HG03039 (cell line): ENCODE measurements around the gene KLHL34.

Experiments
- ATAC-seq: cut with Tn5 transposase; IDR thresholded peaks from one replicate; pipeline ENCODE4 v1.9.1; 2021; ENCODE audit warnings: mild to moderate bottlenecking, moderate library complexity; ENCODE audit not compliant: unreplicated experiment

KLHL34 gene

DNA sequence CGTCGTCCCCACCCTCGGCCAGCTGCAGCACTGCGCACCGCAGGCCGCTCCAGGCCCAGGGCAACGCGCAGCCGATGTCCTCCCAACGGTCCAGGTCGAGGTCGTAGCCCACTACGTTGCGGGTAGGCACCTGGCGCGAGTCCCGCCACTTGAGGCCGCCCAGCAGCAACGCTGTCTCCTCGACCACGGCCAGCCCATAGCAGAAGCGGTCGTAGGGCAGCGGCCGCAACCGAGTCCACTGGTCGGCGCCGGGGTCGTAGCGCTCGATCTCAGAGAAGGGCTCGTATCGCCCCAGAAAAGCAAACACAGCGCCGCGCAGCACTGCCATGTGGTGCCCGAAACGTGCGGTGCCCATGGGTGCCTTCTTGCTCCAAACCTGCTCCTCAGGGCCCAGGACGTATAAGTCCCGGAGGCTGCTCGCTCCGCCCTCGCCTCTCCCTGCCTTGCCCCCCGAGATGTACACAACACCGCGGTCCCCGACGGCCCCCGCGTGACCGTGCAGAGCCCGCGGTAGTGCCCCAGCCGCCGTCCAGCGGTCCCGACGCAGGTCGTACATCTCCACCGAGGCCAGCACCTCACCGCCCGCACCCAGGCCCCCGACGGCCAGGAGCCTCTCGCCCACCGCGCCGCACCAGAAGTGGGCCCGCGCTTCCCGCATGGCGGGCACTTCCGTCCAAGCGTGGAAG is 2.1 kb downstream of the KLHL34 start:
- ATAC-seq: no peak

DNA sequence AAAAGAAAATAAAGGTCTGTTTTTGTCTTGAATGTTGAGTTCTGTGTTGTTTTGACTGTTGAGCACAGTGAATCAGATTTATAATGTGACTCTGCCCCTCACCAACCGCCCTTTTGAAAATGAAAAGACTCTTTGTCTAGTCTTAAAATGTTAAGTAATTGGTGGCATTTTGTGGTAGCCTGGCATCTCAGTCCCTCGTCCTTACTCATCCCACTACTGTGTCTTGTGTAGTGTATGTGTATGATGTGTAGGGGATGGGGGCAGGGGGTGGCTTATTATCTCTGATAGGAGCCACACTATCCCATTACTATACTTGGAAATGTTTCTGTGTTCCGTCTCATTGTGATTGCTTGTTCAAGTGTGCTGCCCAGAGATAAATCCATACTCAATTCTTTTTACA is 12.2 kb downstream of the KLHL34 start:
- no peak for ATAC-seq

GRCh38 chrX:21645431-21645830 is 12.7 kb downstream of the KLHL34 start:
- no peak for ATAC-seq

DNA sequence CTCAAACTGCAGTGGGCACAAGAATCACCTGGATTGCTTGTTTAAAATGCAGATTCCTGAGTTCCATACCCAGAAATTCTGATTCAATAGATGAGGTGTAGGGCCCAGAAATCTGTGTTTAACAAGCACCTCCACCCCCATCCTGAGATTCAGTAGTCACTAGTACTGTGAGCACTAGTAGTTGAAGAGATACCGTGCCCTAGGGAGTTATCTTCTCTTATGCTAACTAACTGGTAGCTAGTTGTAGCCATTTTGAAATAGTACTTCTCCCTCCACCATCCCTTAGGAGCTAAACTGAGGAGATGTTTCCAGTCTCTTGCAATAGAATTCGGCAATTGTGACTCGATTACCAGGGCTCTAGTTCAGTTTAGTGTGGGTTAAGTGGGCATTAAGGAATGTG is 18.4 kb downstream of the KLHL34 start:
- no peak for ATAC-seq

DNA sequence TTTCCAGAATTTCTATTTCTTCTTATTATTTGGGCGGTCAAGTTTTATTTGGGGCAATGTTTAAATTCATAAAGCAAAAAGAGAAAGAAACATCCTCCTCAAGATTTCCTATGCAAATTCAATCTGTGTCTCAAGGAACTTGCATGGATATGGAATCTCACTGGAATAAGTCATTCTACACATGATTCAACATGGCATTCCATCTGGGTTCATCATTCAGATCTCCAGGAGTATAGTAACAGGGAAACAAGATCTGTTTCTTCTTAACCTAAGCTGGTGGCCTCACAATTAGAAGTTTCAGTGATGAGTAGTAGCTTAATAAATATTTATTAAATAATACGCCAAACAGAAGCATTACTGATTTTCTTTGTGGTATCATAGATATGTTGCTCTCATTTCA is 19.8 kb downstream of the KLHL34 start:
- no peak for ATAC-seq

DNA sequence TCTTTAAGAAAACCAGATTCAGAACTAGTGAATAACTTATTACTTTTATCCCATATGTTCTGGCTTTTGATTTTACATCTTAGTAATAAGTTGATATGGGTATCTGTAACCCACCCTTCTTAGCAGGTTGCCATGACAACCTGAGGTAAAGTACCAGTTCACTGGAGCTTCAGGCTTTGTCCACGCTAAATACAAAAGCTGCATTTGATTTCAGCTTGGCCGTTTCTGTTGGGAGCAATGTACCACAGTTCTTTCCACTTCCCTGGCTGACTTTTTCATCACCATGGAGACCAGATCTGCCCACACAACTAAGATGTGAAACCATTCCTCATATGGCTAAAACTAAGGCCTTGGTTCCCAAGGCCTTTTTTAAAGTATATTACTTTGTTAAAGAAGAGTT is 26.1 kb downstream of the KLHL34 start:
- no peak for ATAC-seq

GRCh38 chrX:21623778-21624501 is 34.2 kb downstream of the KLHL34 start:
- no peak for ATAC-seq

- ATAC-seq: no peak
Observed at GRCh38 chrX:21620234-21620633, 37.9 kb downstream of the KLHL34 start.

DNA sequence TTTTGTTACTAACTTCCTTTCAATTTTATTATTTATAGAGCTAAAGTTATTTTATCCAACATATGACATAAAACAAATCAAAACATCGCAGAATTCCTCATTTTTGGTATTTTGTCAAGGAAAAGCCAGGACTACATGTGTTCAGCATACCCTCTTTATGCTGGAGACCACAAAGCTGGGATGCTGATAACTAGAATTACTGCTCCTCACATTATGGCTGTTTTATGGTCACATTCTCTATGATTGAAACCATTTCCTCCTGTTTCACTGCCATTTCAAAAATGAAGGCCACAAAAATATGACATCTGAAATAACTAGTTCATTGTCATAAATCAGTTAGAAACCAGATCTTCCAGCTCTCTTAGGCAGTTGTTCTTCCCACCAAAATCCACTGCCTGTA is 41.7 kb downstream of the KLHL34 start:
- ATAC-seq: no peak

DNA sequence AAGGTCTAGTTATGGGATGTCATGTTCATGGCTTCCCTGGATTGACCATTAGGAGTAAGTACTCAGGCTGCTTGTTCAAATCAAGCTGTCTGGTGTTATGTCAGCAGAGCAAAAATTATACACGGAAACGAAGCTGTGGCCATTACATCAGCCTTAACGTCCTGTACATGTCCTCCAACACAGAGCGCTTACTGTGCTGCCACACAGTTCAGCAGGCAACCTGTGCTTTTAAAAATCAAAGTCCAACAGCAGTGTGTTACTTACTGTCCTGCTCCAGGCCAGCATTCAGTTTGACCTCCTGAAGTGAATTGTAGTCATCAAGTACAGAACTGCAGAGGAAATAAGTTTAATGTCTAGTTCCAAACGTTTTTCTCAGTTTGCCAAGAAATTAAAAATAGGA is 46.0 kb downstream of the KLHL34 start:
- ATAC-seq: no peak

GRCh38 chrX:21610168-21610567 is 48.0 kb downstream of the KLHL34 start:
- no peak for ATAC-seq

DNA sequence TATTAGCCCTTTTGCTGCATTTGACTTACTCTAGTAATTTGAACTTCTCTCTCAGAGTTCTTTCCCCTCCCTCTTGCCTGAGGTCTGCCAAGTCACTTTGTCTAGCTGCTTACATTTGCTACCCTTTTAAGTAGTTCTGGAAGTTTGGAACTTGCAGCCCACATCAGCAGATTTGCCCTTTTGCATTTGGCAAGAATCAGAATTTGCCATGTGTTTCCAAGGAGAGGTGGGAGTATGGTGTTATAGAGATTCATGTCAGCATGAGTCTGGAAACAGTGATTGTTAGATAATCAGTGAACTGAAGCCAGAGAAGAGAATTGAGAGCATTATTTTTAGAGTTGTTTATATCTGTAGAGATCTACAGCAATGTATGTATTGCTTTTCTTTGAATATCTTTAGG is 52.1 kb downstream of the KLHL34 start:
- ATAC-seq: no peak
